Urinary bladder (tissue), 4 donors: ENCODE measurements around the gene ATP6V0A4. TPM values are rescaled to one million over a fixed set of nuclear protein-coding genes. Genes with fewer than 3 reads are reported as not detected.
"Not testable (repeated sequence)": the region's sequence is repeated elsewhere in the genome, so short reads cannot be mapped to it uniquely, and the experiment has no call there.

Experiments used
- DNase-seq: peaks from one replicate; pipeline ENCODE4 v3.0.0-alpha.2; 2015; ENCODE audit errors: extremely low spot score
- H3K27ac ChIP-seq: one replicate; pipeline ENCODE4 v1.5.1; 2013; ENCODE audit warnings: low read depth, mild to moderate bottlenecking, moderate library complexity
- H3K36me3 ChIP-seq: one replicate; pipeline ENCODE4 v1.6.1; 2013; ENCODE audit warnings: mild to moderate bottlenecking, moderate library complexity; ENCODE audit not compliant: insufficient read depth
- H3K4me1 ChIP-seq: one replicate; pipeline ENCODE4 v1.6.1; 2013; ENCODE audit warnings: mild to moderate bottlenecking, moderate library complexity; ENCODE audit not compliant: insufficient read depth
- H3K4me3 ChIP-seq: one replicate; pipeline ENCODE4 v1.5.1; 2013; ENCODE audit warnings: low read depth, low read length
- whole genome bisulfite sequencing: extraction: QIAGEN DNeasy Blood & Tissue Kit; methylation state at CpG from one replicate; pipeline ENCODE4 v1.1.7; 2013; 5-methylcytosine and 5-hydroxymethylcytosine counted together
- polyA plus RNA-seq: library from polyadenylated mRNA; stranded (reverse); fragments of 200-250 nt; gene quantifications from one replicate; pipeline ENCODE4 v1.2.3, GENCODE V29; 2013
- total RNA-seq: library from RNA; depleted of rRNA; stranded (reverse); fragments of >200 nt; gene quantifications from one replicate; pipeline ENCODE4 v1.2.3, GENCODE V29; 2014
- donor health status: healthy with polysubstance abuse.
- donor health status: healthy.

Gene ATP6V0A4
- total and polyA plus RNA-seq, 2 donors: 0.37 TPM; not detected in 1

GRCh38 chr7:138697535-138698182 lies 100.3 kb downstream of the ATP6V0A4 start:
- WGBS: 87% methylated on average over 2 of the region's 2 CpGs
- Histone ChIP-seq H3K36me3 (no peaks in the 10 kb centered on the region), H3K4me1 (no peaks in the 10 kb centered on the region), H3K4me3 (no peak overlapping the region), H3K27ac (no peak overlapping the region)
- DNase-seq: no peak

GRCh38 chr7:138695776-138696175 lies 102.2 kb downstream of the ATP6V0A4 start:
- not testable (repeated sequence) for H3K36me3 ChIP-seq, H3K4me3 ChIP-seq, DNase-seq, H3K4me1 ChIP-seq, H3K27ac ChIP-seq
- 89% methylated on average over 9 of the region's 9 CpGs for WGBS

GRCh38 chr7:138695106-138695505 lies 102.9 kb downstream of the ATP6V0A4 start:
- Histone ChIP-seq H3K4me1 (no peaks in the 10 kb centered on the region), H3K4me3 (no peak overlapping the region), H3K36me3 (no peaks in the 10 kb centered on the region), H3K27ac (no peak overlapping the region)
- no peak for DNase-seq
- 95% methylated on average over 4 of the region's 4 CpGs for WGBS

- Histone ChIP-seq H3K4me3 (no peak overlapping the region), H3K27ac (no peak overlapping the region), H3K36me3 (no peaks in the 10 kb centered on the region), H3K4me1 (no peaks in the 10 kb centered on the region)
- 58% methylated on average over 5 of the region's 5 CpGs for WGBS
- no peak for DNase-seq
Measured at GRCh38 chr7:138691178-138691577, 106.8 kb downstream of the ATP6V0A4 start.

- 95% methylated on average over 2 of the region's 2 CpGs for WGBS
- H3K36me3 ChIP-seq: no peaks in the 10 kb centered on the region
- DNase-seq: no peak
- no peak overlapping the region for H3K27ac ChIP-seq
- H3K4me1 ChIP-seq: no peaks in the 10 kb centered on the region
- H3K4me3 ChIP-seq: no peak overlapping the region
Measured at GRCh38 chr7:138690495-138690894, 107.5 kb downstream of the ATP6V0A4 start.

- H3K27ac ChIP-seq, H3K4me3 ChIP-seq, H3K4me1 ChIP-seq, DNase-seq, H3K36me3 ChIP-seq: not testable (repeated sequence)
- WGBS: 93% methylated on average over 6 of the region's 6 CpGs
Measured at GRCh38 chr7:138688037-138688436, 110.0 kb downstream of the ATP6V0A4 start.

GRCh38 chr7:138684340-138684739 lies 113.7 kb downstream of the ATP6V0A4 start:
- Histone ChIP-seq H3K27ac (no peak overlapping the region), H3K4me3 (no peak overlapping the region), H3K36me3 (no peaks in the 10 kb centered on the region), H3K4me1 (no peaks in the 10 kb centered on the region)
- DNase-seq: no peak
- WGBS: 77% methylated on average over 3 of the region's 3 CpGs

- H3K27ac ChIP-seq: no peak overlapping the region
- no peaks in the 10 kb centered on the region for H3K4me1 ChIP-seq
- DNase-seq: no peak
- no peaks in the 10 kb centered on the region for H3K36me3 ChIP-seq
- 62% methylated on average over 5 of the region's 5 CpGs for WGBS
- H3K4me3 ChIP-seq: no peak overlapping the region
Measured at GRCh38 chr7:138679793-138680192, 118.2 kb downstream of the ATP6V0A4 start.

GRCh38 chr7:138670594-138670993 lies 127.4 kb downstream of the ATP6V0A4 start:
- no peak overlapping the region for H3K4me3 ChIP-seq
- no peak overlapping the region for H3K27ac ChIP-seq
- no peak for DNase-seq
- H3K36me3 ChIP-seq: no peaks in the 10 kb centered on the region
- no peaks in the 10 kb centered on the region for H3K4me1 ChIP-seq

- WGBS: 77% methylated on average over 4 of the region's 4 CpGs
- Histone ChIP-seq H3K36me3 (no peaks in the 10 kb centered on the region), H3K27ac (no peak overlapping the region), H3K4me3 (no peak overlapping the region), H3K4me1 (no peaks in the 10 kb centered on the region)
- DNase-seq: no peak
Measured at GRCh38 chr7:138669364-138669763, 128.6 kb downstream of the ATP6V0A4 start.

GRCh38 chr7:138668946-138669345 lies 129.1 kb downstream of the ATP6V0A4 start:
- Histone ChIP-seq H3K4me1 (no peaks in the 10 kb centered on the region), H3K4me3 (no peak overlapping the region), H3K36me3 (no peaks in the 10 kb centered on the region), H3K27ac (no peak overlapping the region)
- 95% methylated on average over 3 of the region's 3 CpGs for WGBS
- no peak for DNase-seq

GRCh38 chr7:138668229-138668596 lies 129.8 kb downstream of the ATP6V0A4 start:
- no peak for DNase-seq
- Histone ChIP-seq H3K4me3 (no peak overlapping the region), H3K36me3 (no peaks in the 10 kb centered on the region), H3K27ac (no peak overlapping the region), H3K4me1 (no peaks in the 10 kb centered on the region)
- 96% methylated on average over 2 of the region's 2 CpGs for WGBS

GRCh38 chr7:138667535-138668228 lies 130.3 kb downstream of the ATP6V0A4 start:
- DNase-seq: no peak
- Histone ChIP-seq H3K27ac (no peak overlapping the region), H3K36me3 (no peaks in the 10 kb centered on the region), H3K4me3 (no peak overlapping the region), H3K4me1 (no peaks in the 10 kb centered on the region)
- 71% methylated on average over 6 of the region's 6 CpGs for WGBS

- 18% methylated on average over 2 of the region's 2 CpGs for WGBS
Measured at GRCh38 chr7:138666385-138666784, 131.6 kb downstream of the ATP6V0A4 start.

More at GRCh38 chr7:138666385-138666784, 131.6 kb downstream of the ATP6V0A4 start:
- DNase-seq: no peak
- no peak overlapping the region for H3K27ac ChIP-seq
- H3K4me1 ChIP-seq: no peaks in the 10 kb centered on the region
- H3K4me3 ChIP-seq: no peak overlapping the region
- H3K36me3 ChIP-seq: no peaks in the 10 kb centered on the region
